CD4-positive, alpha-beta T cell treated with Interleukin-1 beta for 1 hour (primary cell): ENCODE measurements around the gene DOK4.
"Not testable (repeated sequence)": the region's sequence is repeated elsewhere in the genome, so short reads cannot be mapped to it uniquely, and the experiment has no call there.

Experiments used
- DNase-seq, 2 donors: peaks; one replicate each; pipeline ENCODE4 v3.0.0-alpha.2; 2020 to 2022

The DOK4 gene

GRCh38 chr16:57475711-57476339, 10.5 kb downstream of the DOK4 start:
- peak; percentile 65 to 77 for DNase-seq

- DNase-seq, result no peak
Observed at GRCh38 chr16:57474671-57475661, 11.3 kb downstream of the DOK4 start.

- no peak for DNase-seq
Observed at GRCh38 chr16:57473906-57474305, 12.4 kb downstream of the DOK4 start.

GRCh38 chr16:57473176-57473840, 13.0 kb downstream of the DOK4 start:
- no peak for DNase-seq

GRCh38 chr16:57472665-57473060, 13.6 kb downstream of the DOK4 start:
- no peak for DNase-seq

GRCh38 chr16:57471852-57472664, 14.2 kb downstream of the DOK4 start:
- no peak for DNase-seq

- no peak for DNase-seq
Observed at GRCh38 chr16:57471209-57471608, 15.1 kb downstream of the DOK4 start.

GRCh38 chr16:57470711-57471110, 15.6 kb downstream of the DOK4 start:
- no peak for DNase-seq

GRCh38 chr16:57469917-57470470, 16.3 kb downstream of the DOK4 start:
- DNase-seq, result no peak

- DNase-seq, result no peak
Observed at GRCh38 chr16:57469046-57469445, 17.2 kb downstream of the DOK4 start.

GRCh38 chr16:57468346-57468745, 17.9 kb downstream of the DOK4 start:
- DNase-seq, result no peak

GRCh38 chr16:57464523-57464922, 21.8 kb downstream of the DOK4 start:
- DNase-seq, result no peak

- DNase-seq, result no peak
Observed at GRCh38 chr16:57462978-57463362, 23.3 kb downstream of the DOK4 start.

GRCh38 chr16:57462209-57462977, 23.9 kb downstream of the DOK4 start, which contains the start of gene POLR2C:
TSS of gene POLR2C (plus strand) at chr16:57462679. CDS start at chr16:57462725, 46 bp downstream.
- peak; percentile 90 to 94 for DNase-seq

- DNase-seq, result no peak
Observed at GRCh38 chr16:57452021-57452420, 34.3 kb downstream of the DOK4 start.

- peak; percentile 94 for DNase-seq
Observed at GRCh38 chr16:57447186-57447962, 38.9 kb downstream of the DOK4 start, which contains the start of the genes CIAPIN1 and COQ9. TSS of gene CIAPIN1 (minus strand) at chr16:57447385. CDS start at chr16:57440928, 6,457 bp downstream. TSS of gene COQ9 (plus strand) at chr16:57447479. CDS start at chr16:57447506, 27 bp downstream.

GRCh38 chr16:57446531-57447185, 39.6 kb downstream of the DOK4 start:
- peak; percentile 22 to 36 for DNase-seq

GRCh38 chr16:57445510-57445909, 40.8 kb downstream of the DOK4 start:
- no peak for DNase-seq

- DNase-seq, result no peak
Observed at GRCh38 chr16:57444711-57445110, 41.6 kb downstream of the DOK4 start.

GRCh38 chr16:57440551-57440950, 45.7 kb downstream of the DOK4 start:
- not testable (repeated sequence) for DNase-seq
